Spleen (tissue), 11 donors: ENCODE measurements around the gene IPMK. TPM values are rescaled to one million over a fixed set of nuclear protein-coding genes. Genes with fewer than 3 reads are reported as not detected.

Experiments used
- DNase-seq: peaks from one replicate; pipeline ENCODE4 v3.0.0-alpha.2; 2020
- H3K27ac ChIP-seq, 8 donors: fragments of 200-600 bp; sonication (generic) in 7 of 8; 1 replicate in 4 of 8; 2 replicates in 4 of 8; pipeline versions ENCODE4 v1.5.0 to v1.8.0; 2016 to 2021; ENCODE audit warnings: inconsistent platforms in 4 of 8, mild to moderate bottlenecking in 4 of 8, moderate library complexity in 1 of 8
- H3K27me3 ChIP-seq, 7 donors: fragments of 200-600 bp; sonication (generic) in 6 of 7; replicated peaks in 1 of 7; 1 replicate in 4 of 7; 2 replicates in 3 of 7; pipeline versions ENCODE4 v1.5.0 to v1.8.0; 2016 to 2021; ENCODE audit warnings: inconsistent platforms in 3 of 7, mild to moderate bottlenecking in 1 of 7
- H3K36me3 ChIP-seq, 6 donors: fragments of 200-600 bp; sonication (generic) in 5 of 6; 1 replicate in 4 of 6; 2 replicates in 2 of 6; pipeline versions ENCODE4 v1.5.0 to v1.8.0; 2016 to 2021; ENCODE audit warnings: inconsistent platforms in 2 of 6
- H3K4me1 ChIP-seq, 6 donors: fragments of 200-600 bp; sonication (generic) in 5 of 6; 1 replicate in 3 of 6; 2 replicates in 3 of 6; pipeline versions ENCODE4 v1.5.0 to v1.8.0; 2016 to 2021; ENCODE audit warnings: inconsistent platforms in 3 of 6
- H3K4me3 ChIP-seq, 8 donors: fragments of 200-600 bp; sonication (generic) in 7 of 8; 1 replicate in 4 of 8; 2 replicates in 4 of 8; pipeline versions ENCODE4 v1.5.0 to v1.8.0; 2016 to 2021; ENCODE audit warnings: inconsistent platforms in 4 of 8, mild to moderate bottlenecking in 4 of 8, moderate library complexity in 2 of 8
- H3K9me3 ChIP-seq, 8 donors: fragments of 200-600 bp; sonication (generic) in 7 of 8; 1 replicate in 4 of 8; 2 replicates in 4 of 8; pipeline versions ENCODE4 v1.5.0 to v1.8.0; 2016 to 2021; ENCODE audit warnings: inconsistent platforms in 4 of 8
- CTCF ChIP-seq, 11 experiments: fragments of 200-600 bp in 7 of 11; fragments of 450-650 bp in 4 of 11; sonication (generic) in 4 of 11; IDR thresholded peaks in 8 of 11; conservative IDR thresholded peaks in 3 of 11; 1 replicate in 7 of 11; 2 replicates in 4 of 11; pipeline versions ENCODE4 v1.4.0 to v1.8.0; 2016 to 2021; ENCODE audit warnings: antibody characterized with exemption in 11 of 11, inconsistent platforms in 4 of 11, mild to moderate bottlenecking in 1 of 11
- POLR2A ChIP-seq, 3 donors: fragments of 450-650 bp; IDR thresholded peaks; one replicate each; pipeline ENCODE4 v1.5.1; 2017; ENCODE audit warnings: antibody characterized with exemption in 3 of 3, mild to moderate bottlenecking in 1 of 3
- POLR2AphosphoS5 ChIP-seq, 3 donors: sonication (generic); formaldehyde crosslinking; IDR thresholded peaks; one replicate each; pipeline ENCODE4 v1.5.1; 2017; ENCODE audit warnings: antibody characterized with exemption in 3 of 3
- WGBS, 5 donors: extraction: QIAGEN DNeasy Blood & Tissue Kit in 3 of 5; methylation state at CpG; one replicate each; pipeline versions ENCODE4 v1.1.5 to v1.1.7; 2013 to 2018; 5-methylcytosine and 5-hydroxymethylcytosine counted together
- intact Hi-C: fragments of 100-400 bp; cut with DNase I; formaldehyde crosslinking; loops from one replicate; pipeline ENCODE4 v1.15.0; 2023; ENCODE audit warnings: low total_unique reads
- polyA plus RNA-seq, 3 donors: library from polyadenylated mRNA; stranded (reverse); fragments of 200-250 nt; gene quantifications; one replicate each; pipeline ENCODE4 v1.2.1, GENCODE V29; 2013
- total RNA-seq, 7 donors: library from RNA; depleted of rRNA in 3 of 7; stranded (reverse); fragments of >200 nt in 3 of 7; fragmentation: NEBNext Ultra II Directional in 4 of 7; extraction: Animal tissue kit (Norgen Biotek cat#: 25700) in 4 of 7; gene quantifications; one replicate each; pipeline versions ENCODE4 v1.1.0 to v1.2.1, GENCODE V29; 2016 to 2021
- donor health status: healthy with polysubstance abuse.
- donor health status: DM: no; HTN: no; CAD: no; lungs with moderate emphysema.
- donor health status: DM: no; HTN: no; CAD: no.
- donor health status: Bipolar disorder and iron deficiency.
- donor health status: healthy.
- donor health status: DM: no; HTN: no; CAD: no.
- donor health status: DM: yes; HTN: yes; CAD: no.

IPMK gene
- total and polyA plus RNA-seq, 10 donors = 2.9 to 17.2 (median 13.3) TPM

DNA sequence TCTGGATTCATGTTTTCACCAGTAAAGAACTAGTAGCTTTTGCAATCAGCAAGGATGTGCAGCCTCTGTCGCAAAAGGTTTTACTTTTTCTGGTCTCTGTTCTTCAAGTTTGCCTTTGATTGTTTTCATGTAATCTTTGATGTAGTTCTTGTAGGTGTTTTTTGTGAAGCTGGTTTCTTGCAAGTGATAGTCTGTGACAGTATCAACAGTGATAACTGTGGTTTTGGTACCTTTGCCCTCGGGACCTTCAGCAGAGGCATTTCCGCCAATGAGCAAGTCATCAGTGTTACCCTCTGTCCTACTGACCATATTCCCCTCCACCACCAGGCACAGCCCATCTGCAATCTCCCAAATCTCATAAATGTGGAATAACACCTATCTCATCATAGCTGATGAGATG, 55.1 kb downstream of the IPMK start:
- intact Hi-C loops = no loop called here
- Histone ChIP-seq H3K36me3 (peaks cover 0 to 68% (median 11%) of the 10 kb centered on the region in 6 donors), H3K27me3 (no peaks in the 10 kb centered on the region), H3K27ac (no peak overlapping the region), H3K4me3 (no peak overlapping the region), H3K9me3 (no peaks in the 10 kb centered on the region), H3K4me1 (no peaks in the 10 kb centered on the region)
- no peak for DNase-seq
- TF ChIP-seq CTCF (IDR thresholded peaks at IDR 0.05 in 8 of 11, conservative IDR thresholded peaks at IDR 0.05 in 3 of 11) = no peak
- TF ChIP-seq POLR2AphosphoS5 (IDR thresholded peaks at IDR 0.05) = no peak
- TF ChIP-seq POLR2A (IDR thresholded peaks at IDR 0.05) = no peak
- WGBS, 5 donors = 78 to 94% (median 82%) methylated on average over 3 of the region's 3 CpGs

GRCh38 chr10:58210160-58210559, 57.5 kb downstream of the IPMK start:
- Histone ChIP-seq H3K27ac (no peak overlapping the region), H3K36me3 (peaks cover 0 to 59% (median 6%) of the 10 kb centered on the region in 6 donors), H3K4me1 (no peaks in the 10 kb centered on the region), H3K9me3 (no peaks in the 10 kb centered on the region), H3K27me3 (no peaks in the 10 kb centered on the region), H3K4me3 (no peak overlapping the region)
- 95 to 98% (median 98%) methylated on average over 5 to 6 of the region's 6 CpGs for WGBS, 5 donors
- no peak for DNase-seq
- TF ChIP-seq POLR2AphosphoS5 (IDR thresholded peaks at IDR 0.05) (no peak), POLR2A (IDR thresholded peaks at IDR 0.05) (no peak), CTCF (IDR thresholded peaks at IDR 0.05 in 8 of 11, conservative IDR thresholded peaks at IDR 0.05 in 3 of 11) (no peak)
- intact Hi-C loops = no loop called here

GRCh38 chr10:58209669-58210068, 58.0 kb downstream of the IPMK start:
- Histone ChIP-seq H3K9me3 (no peaks in the 10 kb centered on the region), H3K4me1 (no peaks in the 10 kb centered on the region), H3K4me3 (no peak overlapping the region), H3K27ac (no peak overlapping the region), H3K27me3 (no peaks in the 10 kb centered on the region), H3K36me3 (peaks cover 0 to 54% (median 4%) of the 10 kb centered on the region in 6 donors)
- intact Hi-C loops = no loop called here
- DNase-seq = no peak
- WGBS, 5 donors = 92 to 98% (median 94%) methylated on average over 3 of the region's 3 CpGs
- TF ChIP-seq POLR2AphosphoS5 (IDR thresholded peaks at IDR 0.05) (no peak), POLR2A (IDR thresholded peaks at IDR 0.05) (no peak), CTCF (IDR thresholded peaks at IDR 0.05 in 8 of 11, conservative IDR thresholded peaks at IDR 0.05 in 3 of 11) (no peak)

- intact Hi-C loops = no loop called here
- Histone ChIP-seq H3K4me3 (no peak overlapping the region), H3K27me3 (no peaks in the 10 kb centered on the region), H3K27ac (no peak overlapping the region), H3K36me3 (peaks cover 0 to 57% (median 3%) of the 10 kb centered on the region in 6 donors), H3K9me3 (no peaks in the 10 kb centered on the region), H3K4me1 (no peaks in the 10 kb centered on the region)
- no peak for DNase-seq
- WGBS, 5 donors = 95 to 100% (median 98%) methylated on average over 1 of the region's 1 CpG
- TF ChIP-seq POLR2A (IDR thresholded peaks at IDR 0.05) = no peak
- TF ChIP-seq POLR2AphosphoS5 (IDR thresholded peaks at IDR 0.05) = no peak
- TF ChIP-seq CTCF (IDR thresholded peaks at IDR 0.05 in 8 of 11, conservative IDR thresholded peaks at IDR 0.05 in 3 of 11) = no peak
Observed at GRCh38 chr10:58206251-58206650, 61.4 kb downstream of the IPMK start.
